Measurements from ENCODE around the gene CROCC2. TPM values are rescaled to one million over a fixed set of nuclear protein-coding genes. Genes with fewer than 3 reads are reported as not detected.

Gene CROCC2
- total RNA-seq, 1 experiment from 2014 or later, result not detected

DNA sequence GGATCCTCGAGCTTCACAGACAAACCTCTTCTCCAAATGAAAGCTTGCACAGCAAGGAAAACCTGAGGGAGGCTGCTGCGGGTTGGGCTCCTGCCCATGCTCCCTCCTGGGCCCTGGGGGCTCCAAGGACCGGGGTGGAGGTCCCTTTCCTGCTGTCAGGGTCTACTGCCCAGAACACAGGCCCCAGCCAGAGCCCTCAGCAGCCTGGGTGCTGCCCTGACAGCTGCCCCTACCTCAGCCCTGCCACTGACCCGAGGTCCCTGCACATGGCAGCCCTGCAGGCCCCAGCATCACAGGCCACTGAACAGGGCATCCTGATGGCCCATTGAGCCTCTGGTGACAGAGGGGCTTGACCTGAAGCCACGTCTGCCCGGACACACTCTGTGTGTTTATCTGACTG is 41.0 kb downstream of the CROCC2 start:
- no peaks in the 10 kb centered on the region for H3K9me2 ChIP-seq (ENCODE audit: insufficient read depth)
- no peaks in the 10 kb centered on the region for H3K79me2 ChIP-seq (ENCODE audit: insufficient read depth, low read length)
- H3K27ac ChIP-seq (ENCODE audit: low read depth, low read length), result no peak overlapping the region
- ChIA-PET POLR2A (no interaction called here), RAD21 (ENCODE audit: low non-redundant PET in 1 of 2, low total read pairs in 2 of 2, uncharacterized antibody in 2 of 2, unreplicated experiment in 2 of 2) (no interaction called here), CTCF (no interaction called here)
- no peaks in the 10 kb centered on the region for H3K36me3 ChIP-seq (ENCODE audit: control insufficient read depth in 1 of 2, insufficient read depth in 2 of 2, low read length in 2 of 2)
- H3K4me3 ChIP-seq (replicated peaks in 1 of 2; ENCODE audit: low read depth in 1 of 2, low read length in 2 of 2), result no peak overlapping the region
- no peaks in the 10 kb centered on the region for H4K20me1 ChIP-seq (ENCODE audit: insufficient read depth)
- peaks cover 5 to 16% of the 10 kb centered on the region in 2 experiments; a peak in 3 of 4 replicates for H3K4me1 ChIP-seq (ENCODE audit: control insufficient read depth in 1 of 2, insufficient read depth in 2 of 2, low read length in 2 of 2)
- no peaks in the 10 kb centered on the region for H3K9me3 ChIP-seq (ENCODE audit: control insufficient read depth in 1 of 2, insufficient read depth in 1 of 2, low read depth in 1 of 2, low read length in 2 of 2)
- no TSS peak for BruUV-seq (replicated peaks)
- no peak for ATAC-seq
- DNase-seq (ENCODE audit: low read depth, low spot score), result no peak
- intact Hi-C loops (cut with micrococcal nuclease), result no loop called here
- peak overlapping the region; percentile 30; the same call in 1 of the 2 replicates for H3K4me2 ChIP-seq (ENCODE audit: low read length)
- peaks cover under 1% of the 10 kb centered on the region; the same call in 1 of the 2 replicates for H3K27me3 ChIP-seq (ENCODE audit: insufficient read depth, low read length)
- H3K9ac ChIP-seq (ENCODE audit: low read length), result no peak overlapping the region
- no peak for TF ChIP-seq CEBPB (IDR thresholded peaks at IDR 0.05; ENCODE audit: low read depth)
- no peak for TF ChIP-seq ELF1 (IDR thresholded peaks at IDR 0.05; ENCODE audit: borderline replicate concordance, low read depth)
- TF ChIP-seq POLR2A (IDR thresholded peaks at IDR 0.05; ENCODE audit: borderline replicate concordance, extremely low read depth, insufficient read depth, insufficient read length), result no peak
- TF ChIP-seq ZFX (IDR thresholded peaks at IDR 0.05), result no peak
- TF ChIP-seq ZNF274 (IDR thresholded peaks at IDR 0.05; ENCODE audit: low read depth, low read length), result no peak
- no peak for TF ChIP-seq SRF (IDR thresholded peaks at IDR 0.05; ENCODE audit: low read depth)
- TF ChIP-seq, protein P1, sequence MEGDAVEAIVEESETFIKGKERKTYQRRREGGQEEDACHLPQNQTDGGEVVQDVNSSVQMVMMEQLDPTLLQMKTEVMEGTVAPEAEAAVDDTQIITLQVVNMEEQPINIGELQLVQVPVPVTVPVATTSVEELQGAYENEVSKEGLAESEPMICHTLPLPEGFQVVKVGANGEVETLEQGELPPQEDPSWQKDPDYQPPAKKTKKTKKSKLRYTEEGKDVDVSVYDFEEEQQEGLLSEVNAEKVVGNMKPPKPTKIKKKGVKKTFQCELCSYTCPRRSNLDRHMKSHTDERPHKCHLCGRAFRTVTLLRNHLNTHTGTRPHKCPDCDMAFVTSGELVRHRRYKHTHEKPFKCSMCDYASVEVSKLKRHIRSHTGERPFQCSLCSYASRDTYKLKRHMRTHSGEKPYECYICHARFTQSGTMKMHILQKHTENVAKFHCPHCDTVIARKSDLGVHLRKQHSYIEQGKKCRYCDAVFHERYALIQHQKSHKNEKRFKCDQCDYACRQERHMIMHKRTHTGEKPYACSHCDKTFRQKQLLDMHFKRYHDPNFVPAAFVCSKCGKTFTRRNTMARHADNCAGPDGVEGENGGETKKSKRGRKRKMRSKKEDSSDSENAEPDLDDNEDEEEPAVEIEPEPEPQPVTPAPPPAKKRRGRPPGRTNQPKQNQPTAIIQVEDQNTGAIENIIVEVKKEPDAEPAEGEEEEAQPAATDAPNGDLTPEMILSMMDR (IDR thresholded peaks at IDR 0.05 in 2 of 3, conservative IDR thresholded peaks at IDR 0.05 in 1 of 3; ENCODE audit: borderline replicate concordance in 1 of 3, insufficient read depth in 1 of 3, low read depth in 2 of 3, low read length in 2 of 3), result no peak
- TF ChIP-seq SIN3A (IDR thresholded peaks at IDR 0.05; ENCODE audit: low read depth), result no peak
- TF ChIP-seq CBX3 (IDR thresholded peaks at IDR 0.05; ENCODE audit: low read depth), result no peak
- TF ChIP-seq YY1 (IDR thresholded peaks at IDR 0.05; ENCODE audit: extremely low read depth, insufficient replicate concordance, low read depth, low read length), result no peak
- TF ChIP-seq, protein P2, sequence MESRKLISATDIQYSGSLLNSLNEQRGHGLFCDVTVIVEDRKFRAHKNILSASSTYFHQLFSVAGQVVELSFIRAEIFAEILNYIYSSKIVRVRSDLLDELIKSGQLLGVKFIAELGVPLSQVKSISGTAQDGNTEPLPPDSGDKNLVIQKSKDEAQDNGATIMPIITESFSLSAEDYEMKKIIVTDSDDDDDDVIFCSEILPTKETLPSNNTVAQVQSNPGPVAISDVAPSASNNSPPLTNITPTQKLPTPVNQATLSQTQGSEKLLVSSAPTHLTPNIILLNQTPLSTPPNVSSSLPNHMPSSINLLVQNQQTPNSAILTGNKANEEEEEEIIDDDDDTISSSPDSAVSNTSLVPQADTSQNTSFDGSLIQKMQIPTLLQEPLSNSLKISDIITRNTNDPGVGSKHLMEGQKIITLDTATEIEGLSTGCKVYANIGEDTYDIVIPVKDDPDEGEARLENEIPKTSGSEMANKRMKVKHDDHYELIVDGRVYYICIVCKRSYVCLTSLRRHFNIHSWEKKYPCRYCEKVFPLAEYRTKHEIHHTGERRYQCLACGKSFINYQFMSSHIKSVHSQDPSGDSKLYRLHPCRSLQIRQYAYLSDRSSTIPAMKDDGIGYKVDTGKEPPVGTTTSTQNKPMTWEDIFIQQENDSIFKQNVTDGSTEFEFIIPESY (IDR thresholded peaks at IDR 0.05; ENCODE audit: extremely low read depth, insufficient replicate concordance, low read length), result no peak
- TF ChIP-seq, protein P3, sequence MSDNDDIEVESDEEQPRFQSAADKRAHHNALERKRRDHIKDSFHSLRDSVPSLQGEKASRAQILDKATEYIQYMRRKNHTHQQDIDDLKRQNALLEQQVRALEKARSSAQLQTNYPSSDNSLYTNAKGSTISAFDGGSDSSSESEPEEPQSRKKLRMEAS (IDR thresholded peaks at IDR 0.05), result no peak
- H2AFZ ChIP-seq (ENCODE audit: low read depth, low read length, poor library complexity, severe bottlenecking), result no peak overlapping the region
